NCI-H82 (cell line): Measurements from ENCODE around the gene PCBD1.
"Not testable (repeated sequence)": the region's sequence is repeated elsewhere in the genome, so short reads cannot be mapped to it uniquely, and the experiment has no call there.

Experiments
- DNase-seq: peaks from one replicate; lab custom pipeline; 2025; lab: John Stamatoyannopoulos, UW

PCBD1 gene

DNA sequence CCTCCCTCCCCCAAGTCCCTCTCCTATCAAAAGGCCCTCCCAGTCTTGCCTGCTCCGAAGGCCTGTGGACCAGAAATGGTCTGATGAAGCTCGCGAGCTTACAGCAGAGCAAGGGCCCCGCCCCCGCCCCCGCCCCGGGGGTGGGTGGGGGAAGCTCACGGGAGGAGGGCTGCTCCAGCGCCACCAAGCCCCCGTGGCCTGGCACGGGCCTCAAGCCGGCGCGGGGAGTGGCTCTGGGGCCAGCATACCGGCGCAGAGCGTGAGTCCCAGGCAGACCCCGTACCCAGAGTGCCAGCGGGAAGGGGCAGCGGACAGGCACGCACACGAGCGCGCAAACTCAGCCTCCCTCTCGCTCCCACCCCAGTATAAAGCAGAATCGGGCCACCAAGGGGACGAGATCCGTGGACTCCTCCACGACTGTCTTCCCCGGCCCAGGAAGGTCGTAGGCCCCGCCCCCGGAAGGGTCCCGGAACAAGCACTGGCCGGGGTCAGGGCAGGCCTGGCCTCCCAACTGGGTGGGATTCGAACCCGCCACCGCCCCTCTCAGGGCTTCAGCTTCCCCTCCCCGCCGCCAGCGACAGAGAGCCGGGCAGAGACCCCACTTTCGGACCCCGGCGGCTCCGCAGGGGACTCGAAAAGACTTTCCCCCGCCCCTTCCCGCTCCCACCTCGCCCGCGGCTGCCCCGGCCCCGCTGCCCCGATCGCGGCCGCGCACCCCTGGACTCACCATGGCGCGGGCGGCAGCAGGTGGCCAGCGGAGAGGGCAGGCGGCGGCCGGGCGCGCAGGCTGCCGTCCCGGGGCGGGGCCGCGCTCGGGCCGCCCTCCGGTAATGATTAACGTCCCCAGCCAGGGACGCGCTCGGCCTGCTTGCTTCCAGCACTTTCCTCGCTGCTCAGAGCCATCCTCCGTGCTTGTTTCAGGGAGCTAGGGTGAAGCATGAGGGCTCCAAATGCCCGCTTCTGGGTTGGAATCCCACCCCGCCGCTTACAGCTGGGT lies at the start of gene PCBD1:
Gene PCBD1, minus strand, starts transcription at position 762 of the 997 bp plus-strand sequence. Its CDS starts 32 bp downstream, at position 730.
- peak; percentile 80 for DNase-seq

- no peak for DNase-seq
These were observed 49.3 kb upstream of the PCBD1 start for GRCh38 chr10:70937661-70938060.

GRCh38 chr10:70936111-70936510 lies 47.7 kb upstream of the PCBD1 start:
- DNase-seq = no peak

GRCh38 chr10:70935631-70936030 lies 47.3 kb upstream of the PCBD1 start:
- no peak for DNase-seq

DNA sequence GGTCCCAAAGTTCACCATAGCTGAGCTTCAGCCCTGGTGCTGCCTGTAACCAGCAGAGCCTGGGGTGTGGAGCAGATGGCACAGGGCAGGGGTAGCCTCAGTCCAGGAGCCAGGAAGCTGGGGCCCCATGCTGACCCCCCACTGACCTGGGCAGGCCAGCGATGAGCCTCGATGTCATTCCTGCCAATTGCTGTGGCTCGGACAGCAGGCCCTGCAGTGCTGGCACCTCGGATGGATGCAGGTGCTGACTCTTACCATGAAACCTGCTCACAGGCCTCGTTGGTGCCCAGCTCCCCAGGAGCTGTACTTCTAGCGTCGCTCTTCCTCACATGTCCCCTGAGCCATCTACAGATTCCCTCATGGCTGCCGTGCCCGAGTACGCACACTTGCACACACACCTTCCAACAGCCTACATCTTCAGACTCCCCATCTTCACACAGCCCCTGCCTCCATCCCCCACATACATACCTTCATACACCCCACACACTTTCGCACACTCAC lies 46.8 kb upstream of the PCBD1 start:
- DNase-seq = no peak

DNA sequence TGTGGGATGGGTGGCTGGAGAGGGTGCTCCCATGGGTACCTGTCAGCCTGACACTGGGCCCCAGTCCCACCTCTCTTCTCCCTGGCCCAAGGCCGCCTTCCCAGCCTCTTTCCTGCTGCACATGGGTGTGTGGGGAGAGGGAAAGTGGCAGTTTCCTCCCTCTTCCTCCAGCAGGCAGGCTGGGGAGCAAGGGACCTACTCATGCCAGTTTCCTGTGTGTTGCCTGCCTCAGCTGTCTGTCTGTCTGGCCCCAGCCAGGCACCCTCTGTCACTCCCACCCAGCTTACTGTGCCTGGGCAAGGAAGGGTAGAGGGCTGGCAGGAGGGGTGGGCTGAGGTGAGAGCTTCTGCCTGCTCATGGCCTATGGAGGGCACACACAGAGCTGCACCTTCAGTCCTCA lies 46.3 kb upstream of the PCBD1 start:
- no peak for DNase-seq

DNA sequence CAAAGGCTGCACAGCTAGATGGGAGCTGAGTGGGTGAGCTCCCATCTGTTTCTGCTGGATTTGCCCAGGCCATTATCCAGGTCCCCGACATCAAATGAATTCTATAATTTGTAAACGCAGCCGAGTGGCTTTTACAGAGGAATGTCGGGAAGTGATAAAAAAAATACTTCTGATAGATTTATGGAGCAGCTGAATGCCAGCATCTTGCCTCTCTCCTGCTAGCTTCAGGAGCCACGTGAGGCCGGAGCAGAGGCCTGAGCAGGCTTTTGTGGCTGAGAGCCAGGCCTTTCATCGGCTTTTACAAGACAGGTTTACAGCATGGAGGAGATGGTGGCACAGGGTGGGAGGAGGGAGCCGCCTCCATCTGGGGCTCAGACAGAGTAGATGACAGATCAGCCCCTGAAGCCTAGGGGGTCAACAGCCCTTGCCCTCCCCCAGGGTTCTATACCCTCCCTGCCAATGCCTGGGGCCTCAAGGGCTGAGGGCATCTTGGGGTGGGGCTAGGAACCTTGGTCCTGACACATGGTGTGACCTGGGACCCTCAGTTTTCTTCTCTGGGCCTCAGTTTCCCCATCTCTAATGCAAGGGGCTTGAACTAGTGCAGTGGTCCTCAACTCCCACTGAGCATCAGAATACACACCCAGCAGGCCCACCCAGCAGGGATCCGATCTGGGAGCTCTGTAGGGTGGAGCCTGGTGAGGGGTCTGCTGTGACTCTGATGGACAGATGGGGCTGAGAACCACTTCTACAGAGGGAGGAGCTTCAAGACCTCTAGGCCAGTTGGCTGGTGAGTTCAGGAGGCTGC lies 44.2 kb upstream of the PCBD1 start:
- peak; percentile 41 for DNase-seq

DNA sequence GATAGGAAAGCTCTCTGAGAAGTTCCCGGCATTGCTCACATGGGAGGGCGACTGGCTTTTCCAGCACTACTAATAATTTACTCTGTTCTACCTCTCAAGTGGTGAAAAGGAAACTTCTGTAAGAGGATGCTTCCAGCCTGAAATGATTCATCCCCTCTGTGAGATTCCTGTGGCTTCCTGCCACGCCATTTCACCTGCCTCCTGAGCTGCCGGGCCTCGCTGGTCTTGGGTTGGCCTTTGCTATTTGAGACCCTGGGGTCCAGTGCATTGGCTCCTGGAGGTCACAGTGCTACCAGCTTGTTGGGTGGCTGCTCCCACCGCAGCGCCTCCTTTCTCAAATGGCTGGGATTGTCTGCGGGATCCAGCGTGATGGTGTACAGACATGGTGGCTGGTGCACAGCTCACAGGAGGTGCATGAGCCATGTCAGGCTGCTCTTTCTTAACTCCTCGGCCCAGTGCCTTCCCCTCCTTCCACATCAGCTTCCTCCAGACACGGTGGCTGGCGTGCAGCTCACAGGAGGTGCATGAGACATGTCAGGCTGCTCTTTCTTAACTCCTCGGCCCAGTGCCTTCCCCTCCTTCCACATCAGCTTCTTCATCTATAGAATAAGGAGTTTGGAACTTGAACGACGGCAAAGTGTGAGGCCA lies 42.9 kb upstream of the PCBD1 start:
- DNase-seq = no peak

DNA sequence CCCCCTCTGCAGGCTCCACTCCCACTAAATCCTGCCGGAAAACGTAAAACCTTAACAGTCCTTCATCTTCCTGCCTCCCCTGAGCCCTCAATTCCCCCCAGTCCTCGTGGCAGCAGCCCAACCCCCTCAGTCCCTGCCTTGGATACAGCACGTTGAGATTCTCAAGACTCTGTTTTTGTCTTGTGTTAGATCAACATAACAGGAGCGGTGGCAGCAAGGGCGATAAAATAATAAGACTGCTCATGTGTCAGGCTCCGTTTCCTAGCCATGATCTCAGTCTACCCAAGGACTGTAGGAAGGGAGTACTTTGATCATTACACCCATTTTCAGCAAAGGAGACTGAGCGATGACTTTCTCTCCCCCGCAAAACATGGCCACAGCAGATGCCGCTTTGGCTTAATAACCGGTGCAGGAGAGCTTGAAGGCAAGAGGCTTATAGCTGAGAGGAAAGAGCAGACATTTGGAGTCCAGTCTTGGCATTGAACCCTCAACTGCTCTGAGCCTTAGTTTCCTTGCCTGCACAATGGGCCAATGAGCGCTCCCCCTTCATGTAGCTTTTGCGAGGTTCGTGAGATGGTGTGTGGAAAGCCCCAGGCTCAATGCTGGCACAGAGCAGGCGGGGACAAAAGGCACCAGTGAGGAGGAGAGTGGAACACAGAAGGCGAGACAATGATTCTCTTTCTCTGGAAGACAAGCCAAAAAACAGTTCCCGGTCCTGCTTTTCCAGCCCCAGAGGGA lies 42.1 kb upstream of the PCBD1 start:
- DNase-seq = peak; percentile 64

DNA sequence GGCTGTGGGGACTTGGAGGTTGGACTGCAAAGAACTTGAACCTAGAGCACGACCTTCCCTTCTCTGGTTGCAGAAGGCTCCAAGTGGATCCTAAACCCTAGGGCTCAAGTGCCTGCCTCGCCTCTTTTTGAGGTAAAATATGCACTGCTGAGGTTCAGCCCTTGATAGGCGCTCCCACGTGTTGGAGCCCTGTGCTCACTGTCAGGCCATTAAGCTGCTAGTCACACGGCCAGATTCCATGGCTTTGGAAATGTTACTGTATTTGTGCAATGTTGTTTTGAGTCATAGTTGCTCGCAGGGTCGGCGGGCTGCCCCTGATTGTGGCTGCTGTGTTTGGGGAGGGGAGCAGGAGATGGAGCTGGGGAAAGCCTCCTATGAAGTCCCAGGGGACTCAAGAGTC lies 39.8 kb upstream of the PCBD1 start:
- DNase-seq = peak; percentile 53

DNA sequence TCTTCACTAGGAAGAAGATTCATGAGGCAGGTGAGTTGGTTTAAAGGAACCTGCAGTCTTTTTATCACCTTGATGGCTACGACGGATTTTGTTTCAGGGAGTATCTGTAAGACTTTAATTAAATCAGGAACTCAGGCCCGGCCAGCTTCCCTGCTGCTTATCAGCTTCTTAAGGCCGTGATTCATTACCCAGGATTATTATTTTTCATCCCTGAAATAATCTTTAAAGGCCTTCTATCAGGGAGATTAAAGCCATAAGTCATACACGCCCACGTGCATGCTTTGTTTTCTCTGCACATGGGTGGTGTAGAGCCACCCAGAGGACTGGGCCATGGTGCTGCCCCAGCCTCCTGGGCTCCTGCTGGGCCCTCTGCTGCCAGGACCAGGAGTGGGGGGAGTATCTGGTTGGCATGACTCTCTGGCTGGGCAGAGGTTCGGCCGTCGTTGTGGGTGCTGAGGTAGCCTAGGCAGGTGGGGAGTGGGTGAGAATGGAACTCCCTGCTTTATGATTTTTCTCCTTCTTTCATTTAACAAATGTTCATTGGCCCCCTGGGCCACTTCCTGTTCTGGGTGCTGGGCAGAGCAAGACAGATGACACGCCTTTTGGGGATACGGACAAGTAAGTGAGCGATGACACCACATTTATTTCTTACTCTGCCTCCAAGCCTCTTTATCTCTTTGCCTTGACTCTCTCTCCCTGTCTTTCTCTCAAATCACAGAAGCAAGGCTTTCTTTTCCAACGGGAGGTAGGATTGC lies 39.0 kb upstream of the PCBD1 start:
- DNase-seq = peak; percentile 98

DNA sequence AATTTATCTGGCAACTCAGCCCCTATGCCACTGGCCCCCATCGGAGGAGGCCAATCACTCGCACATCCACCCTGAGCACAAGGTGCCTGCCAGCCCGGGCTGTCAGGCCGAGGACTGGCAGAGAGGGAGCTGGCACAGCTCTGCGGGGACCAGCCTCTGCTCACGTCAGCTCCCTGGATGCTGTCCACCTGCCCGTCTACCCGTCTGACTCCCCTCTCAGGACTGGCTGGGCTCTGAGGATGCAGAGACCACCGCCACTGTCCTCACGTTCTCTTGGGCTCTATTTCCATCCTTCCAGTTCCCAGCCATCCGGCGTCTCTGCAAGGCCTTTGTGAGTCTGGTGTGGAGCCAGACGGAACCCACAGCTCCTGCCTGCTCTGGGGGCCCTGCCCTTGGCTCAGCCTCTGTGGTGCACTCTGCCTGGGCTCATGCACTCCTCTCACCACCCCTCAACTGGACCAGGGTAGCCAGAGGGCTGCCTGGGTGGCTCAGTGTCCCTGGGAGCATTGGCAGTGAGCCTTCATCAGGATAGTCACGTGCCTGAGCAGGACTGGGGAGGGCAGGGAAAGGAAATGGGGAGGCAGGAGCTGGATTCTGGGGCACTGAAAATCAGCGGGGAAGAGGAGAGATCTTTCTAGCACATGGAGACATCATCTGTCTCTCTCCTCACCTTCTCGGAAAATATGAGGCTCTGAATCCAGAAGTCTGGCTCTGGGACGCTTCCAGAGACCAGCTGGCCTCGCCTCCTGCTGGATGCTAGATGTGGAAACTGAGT lies 38.0 kb upstream of the PCBD1 start:
- no peak for DNase-seq

DNA sequence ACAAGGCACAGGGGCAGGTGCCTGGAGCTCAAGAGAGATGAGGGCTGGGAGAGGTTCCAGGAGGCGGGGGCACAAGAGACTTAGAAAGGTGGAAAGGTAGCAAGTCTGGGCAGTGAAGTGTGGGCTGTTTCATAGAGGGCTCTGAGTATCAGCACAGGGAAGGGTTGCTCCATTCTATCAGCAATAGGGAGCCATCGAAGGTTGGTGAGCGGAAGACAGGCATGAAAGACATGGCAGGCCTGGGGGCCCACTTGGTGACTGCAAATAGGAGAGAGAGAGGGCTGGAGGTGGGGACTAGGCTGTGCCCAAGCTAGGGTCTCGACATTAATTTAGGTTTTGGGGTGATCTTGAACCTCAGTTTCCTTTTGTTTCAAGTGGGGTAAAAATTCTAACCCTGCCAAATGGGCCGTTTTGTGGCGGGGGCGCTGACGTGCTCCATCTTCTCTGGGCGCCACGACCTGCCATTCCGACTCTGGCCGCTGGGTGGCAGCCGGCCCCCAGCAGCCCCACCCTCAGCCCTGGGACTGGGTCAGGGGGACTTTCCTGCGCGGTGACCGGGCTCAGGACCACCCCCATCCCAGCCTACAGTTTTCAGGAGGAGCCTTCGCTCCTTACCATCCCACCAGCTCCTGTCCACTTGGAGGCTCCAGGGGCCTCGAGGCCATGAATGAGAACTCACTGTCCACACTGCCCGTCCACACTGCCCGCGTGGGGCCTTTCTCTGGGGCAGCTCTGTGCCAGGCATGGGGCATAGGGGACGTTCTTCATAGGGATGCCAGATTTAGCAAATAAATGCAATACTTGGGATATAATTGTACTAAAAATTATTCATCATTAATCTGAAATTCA lies 37.2 kb upstream of the PCBD1 start:
- DNase-seq = peak; percentile 78

DNA sequence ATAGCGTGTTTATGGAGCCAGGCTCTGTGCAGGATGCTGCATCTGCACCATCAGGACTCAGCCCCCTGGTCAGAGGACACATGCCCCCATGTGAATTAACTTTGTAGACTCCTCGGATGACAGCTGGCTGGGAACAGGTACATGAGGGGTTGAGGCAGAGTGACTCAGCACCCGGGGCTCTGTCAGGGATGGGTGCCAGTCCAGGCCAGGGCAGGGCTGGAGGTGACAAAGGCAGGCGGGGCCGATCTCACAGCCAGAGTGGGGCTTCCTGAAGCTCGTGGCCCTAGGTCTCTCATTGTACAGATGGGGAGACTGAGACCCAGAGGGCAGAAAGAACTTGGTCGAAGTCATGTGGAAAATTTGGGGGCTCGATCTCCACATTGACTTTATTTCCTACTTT lies 35.3 kb upstream of the PCBD1 start:
- DNase-seq = no peak

GRCh38 chr10:70921285-70921684 lies 32.9 kb upstream of the PCBD1 start:
- no peak for DNase-seq

- DNase-seq = no peak
These were observed 32.2 kb upstream of the PCBD1 start for GRCh38 chr10:70920519-70920918.

DNA sequence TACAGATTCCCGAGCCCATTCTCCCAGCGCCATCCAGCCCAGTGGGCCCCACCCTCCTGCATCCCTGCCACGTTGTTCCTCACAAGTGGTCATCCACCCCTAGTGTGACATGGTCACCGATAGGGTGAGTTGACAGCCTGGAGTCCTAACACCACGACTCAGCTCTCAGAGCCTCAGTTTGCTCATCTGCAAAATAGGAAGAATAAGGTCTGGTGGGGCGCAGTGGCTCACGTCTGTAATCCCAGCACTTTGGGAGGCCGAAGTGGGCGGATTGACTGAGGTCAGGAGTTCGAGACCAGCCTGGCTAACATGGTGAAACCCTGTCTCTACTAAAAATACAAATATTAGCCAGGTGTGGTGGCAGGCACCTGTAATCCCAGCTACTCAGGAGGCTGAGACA lies 31.5 kb upstream of the PCBD1 start:
- DNase-seq = not testable (repeated sequence)

DNA sequence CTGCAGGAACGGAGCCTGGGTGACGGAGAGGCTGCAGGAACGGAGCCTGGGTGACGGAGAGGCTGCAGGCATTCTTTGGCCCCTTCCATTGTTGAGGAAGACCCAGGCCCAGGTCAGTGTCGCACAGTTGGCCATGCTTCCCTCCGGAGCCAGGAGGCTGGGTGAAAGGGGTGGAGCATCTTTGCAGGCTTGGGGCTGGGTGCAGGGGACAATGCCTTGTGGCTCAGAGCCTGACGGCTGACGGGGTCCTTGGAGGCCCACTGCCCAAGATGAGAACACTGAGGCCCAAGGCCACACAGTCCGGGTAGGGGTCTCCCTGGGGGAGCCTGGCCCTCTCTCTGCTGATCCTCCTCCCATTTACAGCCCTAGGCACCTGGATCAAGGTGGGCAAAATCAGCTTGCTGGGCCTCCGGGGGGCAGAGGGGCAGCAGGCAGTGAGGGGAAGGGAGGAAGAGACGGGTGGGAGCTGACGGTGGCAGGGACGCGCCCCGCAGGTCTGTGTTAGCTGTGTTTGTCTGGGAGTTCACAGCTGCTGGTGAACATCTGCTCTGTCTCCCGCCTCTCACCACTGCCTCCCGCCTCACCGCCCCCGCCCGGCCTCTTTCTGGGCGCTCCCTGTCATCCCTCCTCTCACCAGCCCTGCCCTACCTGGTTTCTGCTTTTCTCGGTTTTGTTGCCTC lies 30.6 kb upstream of the PCBD1 start:
- DNase-seq = peak; percentile 85
